Neural progenitor cell (in vitro differentiated cells): ENCODE results near the gene PUM1.

Experiments
- CTCF ChIP-seq: fragments of 200-600 bp; sonication (generic); IDR thresholded peaks from 2 replicates; pipeline ENCODE4 v1.5.1; 2017; ENCODE audit warnings: antibody characterized with exemption, mild to moderate bottlenecking
- EZH2 ChIP-seq: fragments of 200-600 bp; sonication (generic); IDR thresholded peaks from 2 replicates; pipeline ENCODE4 v1.6.1; 2017; ENCODE audit warnings: antibody characterized with exemption, mild to moderate bottlenecking, moderate library complexity
- EZH2phosphoT487 ChIP-seq: fragments of 200-600 bp; sonication (generic); IDR thresholded peaks from 2 replicates; pipeline ENCODE4 v1.6.1; 2017; ENCODE audit warnings: antibody characterized with exemption

DNA sequence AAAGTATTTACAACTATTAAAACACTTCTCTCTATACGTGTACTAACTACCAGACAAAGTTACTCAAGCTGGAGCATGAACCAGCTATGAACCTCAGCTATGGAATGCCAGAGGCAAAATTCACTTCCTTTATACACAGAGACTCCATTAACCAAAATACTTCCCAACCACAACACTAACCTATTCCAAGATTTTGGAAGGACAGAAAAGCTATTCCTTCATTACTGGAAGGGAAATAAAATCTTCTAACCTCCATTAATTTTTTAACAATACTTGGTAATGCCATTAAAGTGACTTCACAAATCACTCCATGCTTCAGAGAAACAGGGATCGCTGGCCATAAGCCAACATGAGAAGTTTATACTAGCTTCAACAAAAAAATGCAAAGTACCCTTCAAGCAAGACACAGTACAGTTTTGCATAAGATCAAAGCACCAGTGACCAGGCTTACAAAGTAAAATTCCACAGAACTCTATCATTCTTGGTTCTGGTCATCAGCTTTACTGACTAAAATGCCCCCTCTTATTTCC is 58.0 kb downstream of the PUM1 start:
- no peak for TF ChIP-seq CTCF
- TF ChIP-seq EZH2phosphoT487, result no peak
- no peak for TF ChIP-seq EZH2
